Body of pancreas (tissue), 4 donors: ENCODE data around the gene UBASH3A.

Source experiments
- CTCF ChIP-seq, 7 experiments: fragments of 450-650 bp in 4 of 7; fragments of 200-600 bp in 3 of 7; sonication (generic) in 3 of 7; IDR thresholded peaks; one replicate each; pipeline ENCODE4 v1.5.1; 2016 to 2019; ENCODE audit warnings: antibody characterized with exemption in 7 of 7
- POLR2A ChIP-seq, 3 donors: fragments of 450-650 bp; IDR thresholded peaks; one replicate each; pipeline ENCODE4 v1.6.1; 2016; ENCODE audit warnings: antibody characterized with exemption in 3 of 3, mild to moderate bottlenecking in 2 of 3

- no peak for TF ChIP-seq CTCF (IDR thresholded peaks at IDR 0.05)
- no peak for TF ChIP-seq POLR2A (IDR thresholded peaks at IDR 0.05)
Measured at GRCh38 chr21:42479582-42479981, 75.9 kb downstream of the UBASH3A start.
